ENCODE results near the gene SART3.
"Not testable (repeated sequence)": the region's sequence is repeated elsewhere in the genome, so short reads cannot be mapped to it uniquely, and the experiment has no call there.

The SART3 gene

DNA sequence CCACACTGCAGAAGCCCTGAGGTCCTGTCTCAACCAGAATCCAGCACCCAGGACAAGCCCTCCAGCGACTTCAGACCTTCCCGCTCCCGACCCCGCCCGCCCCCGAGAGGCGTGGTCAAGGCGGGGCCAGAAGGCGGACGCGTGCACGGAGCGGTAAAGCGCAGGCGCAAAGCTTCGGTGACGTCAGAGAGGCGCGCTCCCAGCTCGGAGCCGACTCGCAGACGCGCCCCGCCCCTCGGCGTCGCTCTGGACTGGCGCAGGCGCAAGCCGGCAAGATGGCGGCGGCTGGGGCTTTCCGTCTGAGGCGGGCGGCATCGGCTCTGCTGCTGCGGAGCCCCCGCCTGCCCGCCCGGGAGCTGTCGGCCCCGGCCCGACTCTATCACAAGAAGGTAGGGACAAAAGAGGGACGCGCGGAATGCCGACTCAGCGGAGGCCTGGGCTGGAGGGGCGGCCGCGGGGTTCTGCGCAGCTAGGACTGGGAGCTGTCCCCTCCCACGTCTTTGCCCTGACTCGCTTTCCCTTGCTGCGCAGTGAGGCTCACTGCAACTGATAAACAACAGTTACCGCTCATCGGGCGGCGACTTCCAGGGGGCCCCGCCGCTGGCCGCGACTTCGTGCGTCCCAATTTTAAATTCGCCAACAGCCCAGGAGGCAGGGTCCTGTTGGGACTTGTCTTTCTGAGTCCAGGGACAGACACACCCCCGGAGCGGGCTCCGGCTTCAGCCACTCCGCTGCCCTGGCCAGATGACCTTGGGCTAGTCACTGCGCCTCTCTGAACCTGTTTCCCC is 1.6 kb upstream of the SART3 start, which contains the start of gene ISCU:
TSS of gene ISCU (plus strand) at position 249 of the 788 bp plus-strand sequence. CDS start at position 276, 27 bp downstream.
- DNase-seq: peak; percentile 96

DNA sequence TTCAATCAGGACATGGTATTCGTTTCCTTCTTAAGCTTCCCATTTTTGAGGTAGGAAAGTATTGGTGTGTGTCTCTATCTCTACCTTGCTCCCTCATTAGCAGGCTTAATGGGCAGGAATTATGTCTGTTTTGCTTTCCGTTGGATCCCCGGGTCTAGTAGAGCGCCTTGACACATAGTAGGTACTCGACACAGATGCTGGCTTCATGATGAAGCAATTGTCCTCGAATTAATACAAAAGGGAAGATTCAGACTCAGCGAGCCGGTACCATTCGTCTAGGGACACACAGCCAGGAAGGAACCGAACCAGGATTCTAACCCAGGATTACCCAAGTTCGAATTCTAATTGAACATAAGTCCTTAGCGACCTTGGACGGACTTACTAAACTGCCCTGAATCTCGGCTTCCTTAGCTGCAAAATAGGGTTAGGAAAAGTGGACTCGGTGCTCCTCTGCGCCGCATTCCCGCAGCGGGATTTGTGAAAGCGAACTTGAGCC is 927 bp upstream of the SART3 start:
- no peak for DNase-seq

DNA sequence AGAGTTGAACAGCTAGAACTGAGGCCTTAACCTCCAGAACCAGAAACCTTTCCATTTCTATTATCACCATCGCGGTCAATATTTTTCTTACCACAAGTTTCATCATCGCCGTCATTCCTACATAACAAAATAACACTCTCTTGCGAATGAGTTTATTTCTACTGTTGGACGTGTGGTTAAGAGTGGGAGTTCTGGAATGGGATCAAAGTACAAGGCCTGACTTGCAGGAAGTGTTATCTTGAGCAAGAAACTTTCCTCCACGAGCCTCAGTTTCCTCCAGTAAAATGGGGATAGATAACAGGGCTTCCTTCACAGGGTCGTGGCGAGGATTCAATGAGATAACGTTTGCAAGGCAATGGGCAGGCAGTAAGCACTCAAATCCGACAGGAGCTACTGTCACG is 652 bp downstream of the SART3 start:
- DNase-seq: no peak

DNA sequence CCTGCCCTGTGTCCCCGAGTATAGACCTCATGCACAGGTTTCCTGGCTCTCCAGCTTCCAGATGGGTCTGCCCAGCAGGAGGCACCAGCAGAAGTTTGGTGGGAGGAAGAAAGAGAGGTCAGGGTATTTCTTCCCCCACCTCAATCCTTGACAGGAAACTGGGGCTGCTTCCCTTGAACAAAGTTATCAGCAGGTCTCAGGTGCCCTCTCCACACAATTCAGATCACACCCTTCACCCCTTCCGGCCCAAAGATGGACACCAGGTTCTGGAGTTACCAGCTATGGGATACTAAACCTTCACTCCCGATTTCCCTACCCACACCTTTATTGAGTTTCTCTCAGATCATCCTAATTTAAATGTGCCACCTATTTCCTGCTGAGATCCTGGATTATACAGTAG is 1.2 kb downstream of the SART3 start:
- DNase-seq: no peak

DNA sequence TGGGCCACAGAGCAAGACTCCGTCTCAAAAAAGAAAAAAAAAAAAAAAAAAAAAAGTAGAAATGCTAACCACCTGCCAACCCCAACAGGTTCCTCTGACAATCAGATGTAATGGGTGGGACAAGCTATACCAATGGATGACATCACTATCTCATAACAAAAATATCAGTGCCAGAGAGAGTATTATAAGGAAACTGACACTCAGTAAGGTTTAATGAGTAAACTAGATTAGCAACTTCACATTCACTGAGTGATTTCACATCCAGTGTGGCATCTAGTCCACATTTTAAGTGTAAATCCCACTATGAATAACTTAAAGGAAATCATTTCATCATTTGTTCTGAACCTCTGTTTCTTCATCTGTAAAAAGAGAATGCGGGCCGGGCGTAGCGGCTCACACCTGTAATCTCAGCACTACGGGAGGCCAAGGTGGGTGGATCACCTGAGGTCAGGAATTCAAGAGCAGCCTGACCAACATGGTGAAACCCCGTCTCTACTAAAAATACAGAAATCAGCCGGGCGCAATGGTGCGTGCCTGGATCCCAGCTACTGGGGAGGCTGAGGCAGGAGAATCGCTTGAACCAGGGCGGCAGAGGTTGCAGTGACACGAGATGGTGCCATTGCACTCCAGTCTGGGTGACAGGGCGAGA is 1.8 kb downstream of the SART3 start:
- DNase-seq: no peak

DNA sequence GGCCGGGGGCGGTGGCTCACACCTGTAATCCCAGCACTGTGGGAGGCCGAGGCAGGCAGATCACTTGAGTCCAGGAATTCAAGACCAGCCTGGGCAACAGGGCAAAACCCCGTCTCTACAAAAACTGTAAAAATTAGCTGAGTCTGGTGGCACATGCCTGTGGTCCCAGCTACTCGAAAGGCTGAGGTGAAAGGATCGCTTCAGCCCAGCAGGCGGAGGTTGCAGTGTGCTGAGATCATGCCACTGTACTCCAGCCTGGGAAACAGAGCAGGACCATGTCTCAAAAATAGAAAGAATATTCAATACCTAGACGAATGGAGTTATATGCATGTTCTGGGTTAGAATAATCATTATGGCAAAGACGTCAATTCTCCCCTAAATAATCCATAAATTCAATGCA is 5.6 kb downstream of the SART3 start:
- DNase-seq: not testable (repeated sequence)

DNA sequence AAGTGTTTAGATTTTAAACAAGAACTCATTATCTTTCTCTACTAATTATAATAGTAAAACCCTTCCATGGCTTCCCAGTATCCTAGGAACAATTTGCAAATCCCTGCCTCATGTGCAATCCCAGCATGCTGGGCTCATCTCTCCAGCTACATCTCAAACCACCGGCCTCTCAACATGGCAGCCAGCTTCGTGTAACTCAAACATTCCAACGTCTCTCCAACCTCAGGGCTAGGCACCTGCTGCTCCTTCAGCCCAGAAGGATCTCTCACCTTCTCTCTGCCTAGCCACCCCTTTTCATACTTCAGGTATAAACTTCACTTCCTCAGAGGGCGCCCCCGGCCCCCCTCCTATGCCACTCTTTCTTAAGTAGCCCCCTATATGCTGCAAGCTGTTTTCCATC is 7.2 kb downstream of the SART3 start:
- DNase-seq: no peak

DNA sequence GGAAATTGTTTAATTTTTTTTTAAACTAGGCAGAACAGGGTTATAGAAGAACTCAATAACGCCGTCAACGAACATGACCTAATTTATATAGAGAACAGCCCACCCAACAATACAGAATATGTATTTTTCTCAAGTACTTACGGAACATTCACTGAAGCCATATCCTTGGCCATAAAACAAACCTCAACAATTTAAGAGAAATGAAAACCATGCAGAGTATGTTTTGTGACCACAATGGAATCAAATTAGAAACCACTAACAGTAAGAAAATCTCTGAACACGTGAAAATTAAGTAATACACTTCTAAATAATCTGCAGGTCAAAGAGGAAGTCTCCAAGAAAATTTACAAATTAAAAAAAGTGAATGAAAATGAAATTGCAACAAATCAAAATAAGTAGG is 9.4 kb downstream of the SART3 start:
- DNase-seq: no peak

DNA sequence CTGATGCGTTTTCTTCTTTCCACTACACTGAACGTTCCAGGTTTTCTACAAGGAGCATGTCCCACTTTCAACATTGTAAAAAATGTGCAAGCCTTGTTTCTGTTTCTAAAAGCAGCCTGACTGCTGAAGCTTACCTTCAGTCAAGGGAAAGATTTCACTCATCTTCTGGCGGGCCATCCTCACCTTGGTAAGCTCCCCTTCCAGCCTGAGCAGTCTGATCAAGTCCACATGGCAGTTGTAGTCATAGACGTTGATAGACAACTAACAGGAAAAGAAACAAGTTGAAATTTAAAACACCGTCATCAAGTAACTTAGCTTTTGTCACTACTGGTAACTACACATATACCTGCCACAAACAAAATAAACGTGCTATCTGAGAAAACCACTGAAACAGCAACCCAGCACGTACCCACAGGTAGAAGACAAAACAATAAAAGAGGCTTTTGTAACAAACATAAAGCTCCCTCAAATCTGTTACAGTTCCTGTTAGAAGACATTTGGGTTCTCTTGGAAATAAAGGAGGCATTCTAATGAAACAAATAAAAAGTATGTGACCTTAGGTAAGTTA is 11.9 kb downstream of the SART3 start:
- no peak for DNase-seq

DNA sequence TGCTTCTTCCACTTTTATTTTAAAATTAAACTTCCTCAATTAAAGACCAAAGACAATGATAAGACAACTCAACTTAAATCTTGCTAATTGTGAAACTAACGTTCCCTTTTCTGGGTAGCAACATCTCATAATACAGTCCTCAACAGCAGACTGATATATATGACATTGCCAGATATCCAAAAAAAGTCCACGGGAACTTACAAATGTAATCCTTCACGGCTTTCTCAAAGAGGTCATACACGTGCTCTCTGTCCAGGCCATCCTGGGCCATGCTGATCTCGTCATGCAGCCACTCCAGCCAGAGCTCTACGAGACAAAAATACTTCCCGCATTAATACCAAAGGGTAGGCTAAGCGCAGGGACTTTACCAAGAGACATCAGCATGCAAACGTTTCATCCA is 13.3 kb downstream of the SART3 start:
- DNase-seq: no peak

DNA sequence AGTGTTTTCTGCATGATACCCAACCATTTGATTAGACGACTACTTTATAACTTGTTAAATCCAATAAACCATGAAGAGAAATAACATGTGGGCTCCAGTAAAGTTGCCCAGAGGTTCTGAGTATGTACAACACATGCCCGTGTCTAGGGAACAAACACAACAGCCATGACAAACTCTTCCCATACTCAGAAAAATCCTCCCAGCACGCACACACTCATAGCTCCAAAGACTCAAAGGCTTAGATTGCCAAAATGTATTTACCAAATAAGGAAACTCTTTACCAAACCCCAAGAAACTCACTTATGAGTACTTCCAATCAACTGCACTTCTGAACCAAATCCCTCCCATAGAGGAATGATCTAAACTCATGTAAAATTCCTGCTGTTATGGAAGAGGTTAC is 17.3 kb downstream of the SART3 start:
- no peak for DNase-seq

DNA sequence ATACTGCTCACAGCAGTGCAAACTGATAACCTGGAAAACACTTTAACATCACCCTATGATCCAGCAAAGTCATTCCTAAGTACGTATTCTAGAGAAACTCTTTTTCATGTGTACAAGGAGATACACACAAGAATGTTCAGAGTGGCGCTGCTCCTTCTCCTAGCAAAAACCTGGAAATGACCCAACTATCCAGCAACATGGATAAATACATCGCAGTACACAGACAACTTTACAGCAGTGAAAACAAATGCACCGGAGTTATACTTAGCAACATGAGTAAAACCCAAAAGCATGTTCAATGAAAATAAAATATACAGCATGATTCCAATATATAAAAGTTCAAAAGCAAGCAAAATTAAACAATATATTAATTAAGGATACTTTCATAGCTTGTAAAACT is 18.7 kb downstream of the SART3 start:
- no peak for DNase-seq

DNA sequence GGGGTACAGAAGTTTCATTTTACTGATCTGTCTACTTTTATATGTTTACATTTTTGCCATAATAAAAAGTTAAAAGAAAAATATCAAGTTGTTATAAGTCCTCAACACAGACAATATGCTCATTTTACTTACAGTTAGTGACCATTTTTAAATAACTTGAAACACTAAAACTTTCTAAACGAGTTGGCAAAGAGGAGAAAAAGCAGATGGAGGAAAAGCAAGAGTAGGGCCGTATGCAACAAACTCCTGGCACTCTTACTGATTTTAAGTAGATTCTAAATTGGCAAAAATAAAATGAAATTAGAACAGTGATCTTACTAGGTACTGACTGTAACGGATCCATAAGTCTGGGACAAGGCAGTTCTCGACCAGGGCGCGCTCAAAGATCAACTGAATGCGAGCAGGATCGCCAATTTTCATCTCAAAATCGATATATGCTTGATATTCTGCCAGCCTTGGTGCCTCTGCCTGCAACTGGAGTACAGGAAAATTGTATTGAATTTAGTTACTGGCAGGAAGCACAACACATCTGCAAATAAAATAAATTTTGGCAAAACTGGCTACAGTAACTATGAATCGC is 22.3 kb downstream of the SART3 start:
- DNase-seq: no peak

DNA sequence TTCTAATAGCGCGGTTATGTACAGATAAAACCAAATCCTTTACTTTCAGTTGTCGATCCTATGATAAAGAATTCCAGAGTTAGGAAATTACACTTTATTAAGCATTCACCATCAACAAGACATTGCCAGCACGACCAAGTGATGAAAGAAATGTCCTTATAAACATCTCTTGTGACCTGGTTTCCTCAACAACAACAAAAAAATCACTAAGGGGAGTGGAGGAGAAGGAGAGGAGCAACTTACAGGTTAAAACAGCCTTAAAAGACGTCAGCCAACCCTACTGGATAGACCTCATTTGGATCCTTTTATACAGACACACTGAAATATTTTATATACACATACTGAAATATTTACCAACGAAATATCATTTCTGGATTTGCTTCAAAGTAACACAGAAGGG is 22.8 kb downstream of the SART3 start:
- DNase-seq: no peak

DNA sequence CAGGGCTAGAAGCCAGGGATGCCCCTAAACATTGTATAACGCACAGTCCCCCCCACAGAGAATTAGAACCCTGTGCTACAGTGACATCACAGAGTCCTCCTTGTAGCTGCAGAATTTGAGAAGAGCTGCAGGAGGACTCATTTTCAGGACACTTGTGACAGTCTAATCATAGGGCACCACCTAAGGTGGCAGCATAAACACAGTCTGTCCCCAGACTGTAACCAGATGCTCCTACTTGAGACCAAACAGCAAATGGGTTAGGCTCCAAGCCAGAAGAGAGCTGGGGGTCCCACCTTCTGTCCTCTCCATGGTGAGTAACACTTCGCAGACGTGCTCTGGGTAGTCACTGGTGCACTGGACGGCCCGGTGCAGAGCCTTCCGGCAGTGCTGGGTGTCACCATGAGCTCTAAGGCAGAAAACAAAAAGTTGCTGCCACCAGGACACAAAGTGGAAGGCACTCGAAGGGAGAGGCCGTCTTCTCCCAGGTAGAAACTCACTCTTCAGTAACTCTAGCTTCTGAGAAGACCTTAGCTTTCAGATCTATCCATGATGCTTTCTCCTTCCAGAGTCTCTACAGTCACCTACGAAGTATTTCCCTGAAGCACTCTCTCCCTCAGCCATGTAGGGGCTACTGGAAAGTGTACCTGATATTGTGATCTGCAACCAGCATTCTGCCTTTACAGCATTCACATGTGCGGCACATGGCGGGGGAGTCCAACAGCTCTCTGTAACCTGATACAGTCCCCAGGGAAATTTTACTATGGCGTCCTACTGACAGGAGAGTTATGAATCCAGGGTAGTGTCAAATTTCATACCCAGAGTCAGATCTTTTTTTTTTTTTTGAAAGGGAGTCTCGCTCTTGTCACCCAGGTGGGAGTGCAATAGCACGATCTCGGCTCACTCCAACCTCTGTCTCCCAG is 28.8 kb downstream of the SART3 start:
- peak; percentile 100 for DNase-seq

DNA sequence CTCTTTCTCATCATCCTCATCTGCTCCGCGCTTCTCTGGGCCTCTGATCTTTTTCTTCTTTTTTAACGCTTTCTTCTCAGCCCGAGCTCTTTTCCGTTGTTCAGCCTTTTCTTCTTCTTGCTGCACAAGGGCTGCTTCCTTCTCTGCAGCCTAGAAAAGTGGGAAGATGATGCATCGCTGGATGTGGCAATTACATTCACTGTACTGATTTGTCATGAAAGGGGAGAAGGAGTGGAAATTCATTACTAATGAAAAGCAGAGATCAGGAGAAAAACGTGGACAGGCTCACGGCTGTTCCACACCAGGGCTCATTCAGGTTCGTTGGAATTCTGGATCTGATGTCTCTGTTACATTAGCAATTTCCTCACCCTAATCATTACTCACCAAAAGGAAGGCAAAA is 30.8 kb downstream of the SART3 start:
- DNase-seq: no peak

DNA sequence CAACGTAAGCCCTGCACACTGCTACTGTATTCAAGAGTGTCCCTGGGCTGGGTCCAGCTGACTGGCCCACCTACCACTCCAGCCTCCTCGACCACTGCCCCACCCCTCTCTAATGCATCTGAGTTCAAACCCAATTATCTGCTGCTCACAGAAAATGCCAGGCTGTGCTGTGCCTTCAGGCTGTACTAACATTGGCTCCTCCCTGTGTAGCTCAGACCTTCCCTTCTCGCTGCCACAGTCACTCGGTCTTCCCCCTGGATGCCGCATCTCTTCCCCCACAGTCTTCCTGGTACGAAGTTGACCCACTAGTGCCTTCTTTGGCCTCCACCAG is 33.8 kb downstream of the SART3 start:
- no peak for DNase-seq

DNA sequence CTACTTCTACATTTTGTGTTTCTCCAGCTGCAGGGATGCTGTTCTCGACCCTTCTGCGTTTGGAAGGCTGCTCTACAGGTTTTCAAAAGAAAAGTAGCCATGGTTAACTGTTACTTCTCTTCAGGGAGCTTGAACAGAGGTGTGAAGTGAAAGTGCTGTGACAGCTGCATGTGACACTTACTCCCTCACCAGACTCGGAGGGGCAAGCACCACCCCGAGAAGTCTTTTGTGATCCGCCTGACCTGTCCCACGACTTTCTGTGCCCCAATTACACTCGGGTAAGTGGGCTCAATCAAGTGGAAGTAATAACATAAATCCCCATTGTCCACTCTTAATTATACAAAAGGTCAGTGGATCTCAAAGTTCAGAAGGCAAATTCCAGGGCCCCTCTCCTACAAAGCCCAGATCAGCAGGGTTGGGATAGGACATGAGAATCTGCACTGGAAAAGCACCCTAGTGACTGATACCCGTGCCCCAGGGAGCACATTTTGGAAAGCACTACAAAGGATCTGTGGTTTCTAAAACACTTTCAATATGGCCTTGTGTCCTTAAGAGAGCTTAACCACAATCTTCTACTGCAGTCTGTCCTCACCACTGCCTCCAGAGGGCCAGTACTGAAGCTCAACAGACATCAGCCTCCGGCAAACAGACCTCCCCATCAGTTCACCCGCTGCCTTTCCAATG is 34.3 kb downstream of the SART3 start:
- DNase-seq: no peak

DNA sequence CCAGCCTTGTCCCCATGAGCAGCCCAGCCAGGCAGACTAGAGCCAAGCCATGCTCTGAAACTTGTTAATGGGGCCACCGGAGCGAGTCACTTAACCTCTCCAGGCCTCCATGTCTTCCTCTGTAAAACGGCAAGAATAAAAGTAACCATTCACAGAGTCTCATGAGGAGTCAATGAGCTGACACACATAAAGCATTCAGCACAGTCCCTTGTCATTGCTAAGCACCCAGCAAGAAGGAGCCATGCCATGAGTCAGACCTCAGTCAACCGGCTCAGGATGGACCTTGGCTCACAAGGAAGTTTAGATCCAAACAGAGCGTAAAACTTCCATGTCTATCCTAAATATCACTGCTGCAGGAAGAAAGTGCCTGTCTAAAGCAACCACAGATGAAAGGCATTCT is 35.3 kb downstream of the SART3 start:
- no peak for DNase-seq

DNA sequence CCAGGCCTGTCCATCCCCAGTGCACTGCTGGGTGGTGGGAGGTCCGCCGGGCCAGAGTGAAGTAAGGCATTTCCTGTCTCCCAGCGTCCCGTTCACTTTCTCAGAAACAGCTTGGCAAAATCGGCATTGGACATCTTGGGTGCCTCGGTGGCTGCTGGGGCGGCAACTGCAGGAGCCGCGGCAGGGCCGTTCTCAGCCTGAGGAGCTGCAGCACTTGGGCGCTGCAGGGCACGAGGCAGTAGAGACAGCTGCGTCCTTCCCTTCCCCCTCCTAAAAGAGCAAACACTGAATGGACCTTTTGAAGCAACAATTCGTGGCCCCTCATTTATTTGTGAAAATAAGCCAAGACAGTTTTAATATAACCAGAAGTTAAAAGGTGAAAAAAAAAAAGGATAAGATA is 37.6 kb downstream of the SART3 start:
- DNase-seq: no peak

DNA sequence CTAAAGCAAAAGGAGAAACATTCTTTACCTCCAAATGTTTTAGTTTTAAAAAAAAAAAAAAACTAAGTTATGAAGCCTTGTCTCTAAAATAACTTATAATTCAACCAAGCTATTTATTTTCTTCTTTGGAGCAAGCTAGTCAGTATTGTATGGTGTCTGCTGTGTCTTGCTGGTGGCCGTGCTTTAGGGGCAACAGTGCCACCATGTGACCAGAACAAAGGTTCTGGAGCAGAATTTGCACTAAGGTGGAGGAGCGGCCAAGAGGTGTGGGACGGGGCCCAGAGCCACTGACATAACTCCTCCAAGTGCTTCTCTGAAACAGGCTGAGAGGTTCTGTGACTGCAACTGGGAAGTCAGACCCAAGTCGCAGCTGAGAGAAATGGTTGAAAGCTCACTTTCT is 41.4 kb downstream of the SART3 start:
- DNase-seq: no peak

All from NCI-H2171 treated with DMSO at 0.1 percent for 48 hours (cell line).